Hematopoietic multipotent progenitor cell treated with erythropoietin and hydrocortisone succinate and interleukin-3 and kit ligand, for 8 days (in vitro differentiated cells): ENCODE data around the gene DUSP6.
A peak's percentile ranks its signal among the peaks of the same experiment; 100 is the strongest.

Experiments
- DNase-seq: peaks from one replicate; pipeline ENCODE4 v3.0.0-alpha.2; 2015

The DUSP6 gene

GRCh38 chr12:89373763-89374572 lies 21.7 kb upstream of the DUSP6 start:
- no peak for DNase-seq

GRCh38 chr12:89372584-89373370 lies 20.5 kb upstream of the DUSP6 start:
- peak; percentile 29 for DNase-seq

- DNase-seq = no peak
Measured at GRCh38 chr12:89370850-89371249, 18.5 kb upstream of the DUSP6 start.

DNA sequence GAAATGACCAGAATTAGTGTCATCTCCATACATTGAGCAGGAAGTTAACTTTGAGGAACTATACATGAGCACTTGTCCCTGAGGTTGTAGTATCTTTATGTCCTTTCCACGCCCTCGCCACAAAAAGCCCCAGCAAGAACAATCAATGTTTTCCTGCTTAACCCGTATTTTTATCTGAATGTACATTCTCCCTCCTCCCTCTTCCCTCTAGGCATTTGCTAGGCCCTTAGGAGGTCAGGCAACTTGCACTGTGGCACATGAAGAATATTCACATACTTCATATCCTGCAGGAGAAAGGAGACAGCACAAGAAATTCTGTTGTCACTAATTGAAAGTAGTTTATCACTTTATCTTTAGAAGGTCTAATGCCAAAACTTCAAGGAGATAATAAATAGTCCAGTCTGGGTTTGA lies 18.1 kb upstream of the DUSP6 start:
- no peak for DNase-seq

- DNase-seq = no peak
Measured at GRCh38 chr12:89369166-89369565, 16.9 kb upstream of the DUSP6 start.

DNA sequence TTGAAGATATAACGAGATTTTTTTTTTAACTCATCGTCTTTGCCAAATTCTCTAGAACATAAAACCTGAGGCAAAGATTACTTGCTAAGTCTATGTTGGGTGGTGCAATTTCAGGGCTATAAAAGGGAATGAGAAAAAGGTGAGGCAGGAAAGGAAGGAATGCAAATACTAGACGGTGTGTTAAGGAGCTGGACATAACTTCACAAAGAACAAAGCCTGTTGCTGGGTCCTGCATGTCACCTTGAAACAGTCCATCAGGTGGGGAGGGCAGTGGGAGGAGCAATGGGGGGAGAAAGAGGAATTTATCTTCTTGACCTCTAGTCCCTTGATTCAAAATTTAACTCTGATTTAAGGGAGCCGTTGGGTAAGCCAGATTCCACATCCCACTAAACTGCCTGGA lies 16.1 kb upstream of the DUSP6 start:
- DNase-seq = no peak

GRCh38 chr12:89366676-89367364 lies 14.5 kb upstream of the DUSP6 start:
- no peak for DNase-seq

DNA sequence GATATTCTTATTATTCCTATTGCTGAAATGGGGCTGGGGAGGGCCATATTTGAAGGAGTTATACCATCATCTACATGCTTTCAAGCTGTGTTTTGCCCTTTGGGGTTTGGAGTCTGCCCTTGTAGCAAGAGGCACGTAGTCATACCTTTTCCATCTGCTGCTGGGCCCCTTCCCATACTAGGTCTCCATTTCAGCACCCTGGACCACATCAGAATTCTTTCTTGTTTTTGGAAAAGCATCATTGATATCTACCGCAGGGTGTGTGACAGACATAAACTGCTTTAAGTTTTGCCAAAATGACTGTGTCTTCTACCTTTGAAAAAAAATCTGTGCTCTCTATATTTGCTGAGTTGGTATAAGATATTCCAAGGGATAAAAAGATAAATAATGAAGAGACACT lies 12.3 kb upstream of the DUSP6 start:
- no peak for DNase-seq

GRCh38 chr12:89364058-89364457 lies 11.8 kb upstream of the DUSP6 start:
- DNase-seq = no peak

DNA sequence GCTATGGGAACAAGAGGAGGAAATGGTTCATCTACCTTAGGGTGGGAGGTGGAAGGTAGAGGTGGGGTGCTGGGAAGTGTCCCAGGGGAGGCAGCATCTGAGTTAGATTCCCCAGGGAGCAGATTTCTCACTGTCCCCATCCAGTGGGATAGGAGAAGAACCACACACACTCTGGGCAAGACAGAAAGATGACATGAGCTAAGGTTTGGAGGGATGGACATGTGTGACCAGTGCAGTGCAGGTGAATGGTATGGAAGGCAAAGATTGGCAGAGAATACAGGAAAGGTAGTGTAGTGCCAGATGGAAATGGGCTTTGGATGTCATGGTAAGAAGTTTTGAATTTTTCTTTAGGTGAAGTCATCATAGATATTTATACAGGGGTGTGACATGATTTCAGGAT lies 11.3 kb upstream of the DUSP6 start:
- DNase-seq = no peak

GRCh38 chr12:89363084-89363483 lies 10.8 kb upstream of the DUSP6 start:
- no peak for DNase-seq

DNA sequence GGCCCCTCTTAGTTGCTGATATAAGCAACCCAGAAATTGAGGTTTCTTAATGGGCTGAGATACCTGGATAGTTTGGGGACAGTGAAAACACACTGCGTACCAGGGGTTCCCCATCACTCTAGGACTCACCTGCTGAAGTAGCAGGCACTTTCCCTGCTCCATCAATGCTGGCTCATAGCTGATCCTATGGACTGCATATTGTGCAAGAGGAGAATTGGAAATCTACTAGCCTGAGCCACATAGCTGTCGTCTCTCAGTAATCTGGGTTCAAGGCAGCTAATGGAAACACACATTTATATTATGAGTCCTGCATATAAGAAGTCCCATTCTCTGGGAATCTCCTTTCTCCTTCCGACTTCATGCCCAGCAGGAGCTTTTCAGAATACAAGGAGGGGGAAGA lies 7.3 kb upstream of the DUSP6 start:
- no peak for DNase-seq

DNA sequence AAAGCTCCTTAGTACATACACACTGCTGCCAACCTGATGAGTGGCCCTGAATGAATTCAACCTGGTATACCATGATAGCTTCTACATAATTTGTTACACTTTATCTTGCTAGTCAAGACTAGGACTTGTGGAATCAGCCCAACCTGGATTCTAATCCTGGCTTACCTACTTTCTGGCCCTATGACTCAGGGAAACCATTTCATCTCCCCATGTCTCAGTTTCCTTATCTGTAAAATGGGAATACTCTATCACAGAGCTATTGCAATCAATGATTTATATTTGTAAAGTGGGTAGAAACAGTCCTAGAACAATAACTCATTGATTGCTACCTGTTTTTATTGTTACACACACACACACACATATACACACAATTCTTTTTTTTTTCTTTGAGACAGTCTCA lies 6.5 kb upstream of the DUSP6 start:
- no peak for DNase-seq

DNA sequence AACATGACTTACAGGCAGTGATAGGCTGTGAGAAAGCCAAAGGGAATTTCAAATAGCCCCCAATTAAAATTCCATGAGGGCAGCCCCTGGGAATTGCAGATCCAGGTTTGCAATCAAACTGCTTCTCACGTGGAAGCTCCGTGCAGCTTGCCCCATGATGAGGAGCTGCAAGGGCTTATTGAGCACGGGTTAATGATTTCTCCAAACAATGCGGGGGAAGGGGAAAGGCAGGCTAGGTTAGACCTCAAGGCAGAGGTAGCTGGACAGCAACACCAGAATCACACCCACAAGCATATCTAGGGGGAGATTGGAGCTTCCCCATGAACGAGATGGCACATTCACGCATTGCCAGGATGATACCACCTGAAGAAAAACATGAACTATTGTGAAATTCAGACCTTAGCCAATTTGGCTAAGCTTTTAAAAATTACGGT lies 5.0 kb upstream of the DUSP6 start:
- DNase-seq = no peak

DNA sequence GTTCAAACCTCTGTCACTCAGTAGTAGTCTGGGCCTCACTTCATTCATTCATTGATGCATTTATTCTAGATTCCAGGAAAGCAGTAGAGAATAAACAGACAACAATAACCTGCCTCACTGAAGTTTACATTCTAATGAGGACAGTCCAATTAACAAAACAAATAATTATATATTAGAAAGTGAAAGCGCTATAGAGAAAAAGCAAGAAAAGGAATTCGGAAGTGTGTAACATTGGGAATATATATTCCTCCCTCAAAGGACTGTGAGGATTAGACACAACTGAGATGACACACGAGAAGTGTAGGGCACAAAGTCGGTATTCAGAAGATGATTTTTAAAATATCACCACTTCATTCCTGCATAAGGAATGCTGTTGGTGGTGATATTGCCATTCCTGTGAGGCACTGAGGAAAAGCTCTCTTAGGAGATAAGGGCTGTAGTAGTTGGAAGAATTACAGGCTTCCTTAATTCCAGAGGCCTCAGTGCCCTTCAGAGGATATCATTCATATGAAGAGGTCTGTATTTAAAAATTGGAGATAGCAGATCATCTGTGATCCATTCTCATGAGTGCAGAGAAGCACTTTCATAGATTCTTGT lies 3.9 kb upstream of the DUSP6 start:
- DNase-seq = no peak

DNA sequence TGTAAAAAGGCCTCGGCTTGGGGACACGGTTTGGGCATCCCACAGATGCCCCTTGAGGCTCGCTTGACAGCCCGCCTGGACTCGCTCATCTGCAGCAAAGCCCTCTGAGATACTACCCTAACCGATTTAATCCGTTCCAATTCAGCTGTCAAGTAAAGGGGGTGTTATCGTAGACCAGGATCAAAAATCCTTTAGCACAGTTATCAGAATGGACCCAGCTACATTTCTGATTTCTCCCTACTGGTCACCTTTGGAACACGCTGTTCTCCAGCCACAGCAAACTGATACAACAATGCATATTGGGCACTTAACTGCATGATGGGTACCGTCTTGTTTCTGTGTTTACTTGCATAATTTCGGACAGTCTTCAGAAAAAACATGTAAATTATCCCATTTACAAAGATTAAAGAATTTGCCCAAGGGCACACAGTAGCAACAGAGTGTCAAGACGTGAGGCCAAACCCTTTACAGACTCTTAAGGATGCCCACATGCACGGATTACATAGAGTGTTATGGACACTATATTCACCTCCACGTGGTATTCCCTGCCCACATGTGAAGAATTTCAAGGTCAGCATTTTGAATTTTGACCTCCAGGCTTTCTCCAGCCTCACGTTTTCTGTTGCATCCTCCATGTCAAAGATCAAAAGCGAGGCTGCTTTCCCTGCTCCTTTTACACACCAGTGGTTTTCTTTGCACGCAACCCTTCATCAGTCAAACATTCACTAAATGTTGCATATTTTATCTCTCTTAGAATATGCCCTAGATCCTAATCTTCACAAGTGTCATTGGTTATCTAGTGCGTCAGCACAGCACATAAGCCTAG lies 3.2 kb upstream of the DUSP6 start:
- no peak for DNase-seq

DNA sequence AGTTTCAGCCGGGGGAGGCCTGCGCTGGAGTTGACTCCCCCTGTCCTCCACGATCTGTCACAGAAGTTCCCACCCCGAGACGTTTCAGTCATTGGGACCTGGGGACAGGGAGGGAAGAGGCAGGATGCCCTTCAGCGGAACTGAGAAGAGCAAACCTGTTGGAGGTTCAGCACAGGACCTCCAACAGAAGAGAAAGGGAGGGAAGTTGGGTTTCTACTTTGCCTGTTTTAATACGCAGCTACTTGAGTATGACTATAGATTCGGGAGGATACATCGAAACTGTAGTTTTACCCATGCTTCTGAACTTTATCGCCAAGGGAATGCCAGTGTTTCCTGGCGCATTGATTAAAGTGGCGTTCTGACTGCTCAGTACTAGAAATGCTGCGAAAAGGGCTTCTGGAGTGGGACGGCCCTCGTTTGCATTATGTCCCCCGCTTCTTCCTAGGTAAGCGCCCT lies 2.3 kb upstream of the DUSP6 start:
- DNase-seq = peak; percentile 23

GRCh38 chr12:89353823-89354611 lies 1.7 kb upstream of the DUSP6 start:
- peak; percentile 59 for DNase-seq

DNA sequence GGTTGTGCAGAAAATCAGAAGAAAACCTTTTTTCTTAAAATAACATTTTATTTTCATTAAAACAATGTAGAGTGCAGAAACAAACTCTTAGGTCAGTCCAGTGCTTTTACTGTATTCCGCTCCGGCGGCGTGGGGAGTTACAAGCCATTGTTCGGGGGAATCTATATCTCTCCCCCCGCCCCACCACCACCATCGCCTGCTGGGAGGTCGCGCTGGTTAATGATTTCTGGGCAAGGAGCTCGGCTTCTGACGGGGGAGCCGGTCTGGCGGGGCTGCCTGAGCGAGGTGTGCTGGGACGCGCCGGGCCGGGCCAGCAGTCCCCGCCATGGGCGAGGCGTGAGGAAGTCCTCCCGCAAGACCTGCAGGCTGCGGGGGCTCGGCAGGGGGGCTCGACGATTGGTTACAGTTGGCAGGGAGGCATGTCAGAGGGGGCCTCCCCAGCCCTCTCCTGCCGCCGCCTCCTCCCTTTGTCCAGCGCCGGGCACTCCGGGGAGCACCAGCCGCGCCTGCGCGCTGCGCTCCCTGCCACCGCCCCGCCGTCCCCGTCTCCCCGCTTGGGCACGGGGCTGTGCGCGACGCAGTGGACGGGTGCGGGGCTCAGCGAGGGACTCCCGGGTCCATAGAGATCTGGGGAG lies 1.0 kb upstream of the DUSP6 start:
- peak; percentile 43 for DNase-seq

DNA sequence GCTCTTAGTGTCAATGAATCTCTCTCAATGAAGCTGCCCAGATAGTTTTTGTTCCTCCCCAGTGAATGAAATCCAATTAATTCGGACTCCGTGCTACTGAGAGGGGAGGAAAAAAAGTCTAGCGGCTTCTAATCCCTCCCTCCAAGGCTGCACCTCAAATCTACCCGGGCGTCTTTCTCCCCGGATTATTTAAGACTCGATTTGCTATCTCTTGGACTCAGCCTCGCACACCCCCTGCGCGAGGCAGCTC lies 134 bp downstream of the DUSP6 start:
- DNase-seq = no peak
